Fibroblast of mammary gland (primary cell): ENCODE data around the gene BAIAP3.

Experiments used
- DNase-seq: peaks from one replicate; pipeline ENCODE4 v3.0.0-alpha.2; 2010; ENCODE audit warnings: low read depth
- H3K4me3 ChIP-seq: 2 replicates; pipeline ENCODE4 v1.5.1; 2011; ENCODE audit warnings: low read depth, mild to moderate bottlenecking, low read length, moderate library complexity; ENCODE audit not compliant: control insufficient read depth
- TF ChIP-seq, protein P1 (sequence below): conservative IDR thresholded peaks from 2 replicates; pipeline ENCODE4 v1.5.1; 2011; ENCODE audit warnings: low read depth, low read length, inconsistent platforms; ENCODE audit not compliant: control insufficient read depth, insufficient read depth

BAIAP3 gene

DNA sequence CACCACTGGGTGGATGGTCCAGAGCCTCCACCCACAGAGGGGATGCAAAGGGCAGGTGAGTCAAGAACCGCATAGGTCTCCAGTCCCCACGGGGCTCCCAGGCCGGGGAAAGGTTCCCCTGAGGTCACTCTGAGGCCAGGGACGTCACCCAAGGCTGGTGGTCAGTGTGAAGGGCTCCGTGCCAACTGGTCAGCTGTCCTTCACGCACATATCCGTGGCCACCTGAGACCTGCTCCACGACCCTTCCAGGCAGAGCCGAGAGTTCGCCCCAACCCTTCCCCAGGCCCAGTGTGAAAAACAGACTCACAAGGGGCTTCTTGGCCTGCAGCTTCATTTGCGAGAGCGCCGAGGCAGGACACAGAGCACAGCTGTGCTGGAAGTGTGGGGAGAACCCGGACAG lies 15.5 kb downstream of the BAIAP3 start:
- no peak overlapping the region for H3K4me3 ChIP-seq
- TF ChIP-seq, protein P1, sequence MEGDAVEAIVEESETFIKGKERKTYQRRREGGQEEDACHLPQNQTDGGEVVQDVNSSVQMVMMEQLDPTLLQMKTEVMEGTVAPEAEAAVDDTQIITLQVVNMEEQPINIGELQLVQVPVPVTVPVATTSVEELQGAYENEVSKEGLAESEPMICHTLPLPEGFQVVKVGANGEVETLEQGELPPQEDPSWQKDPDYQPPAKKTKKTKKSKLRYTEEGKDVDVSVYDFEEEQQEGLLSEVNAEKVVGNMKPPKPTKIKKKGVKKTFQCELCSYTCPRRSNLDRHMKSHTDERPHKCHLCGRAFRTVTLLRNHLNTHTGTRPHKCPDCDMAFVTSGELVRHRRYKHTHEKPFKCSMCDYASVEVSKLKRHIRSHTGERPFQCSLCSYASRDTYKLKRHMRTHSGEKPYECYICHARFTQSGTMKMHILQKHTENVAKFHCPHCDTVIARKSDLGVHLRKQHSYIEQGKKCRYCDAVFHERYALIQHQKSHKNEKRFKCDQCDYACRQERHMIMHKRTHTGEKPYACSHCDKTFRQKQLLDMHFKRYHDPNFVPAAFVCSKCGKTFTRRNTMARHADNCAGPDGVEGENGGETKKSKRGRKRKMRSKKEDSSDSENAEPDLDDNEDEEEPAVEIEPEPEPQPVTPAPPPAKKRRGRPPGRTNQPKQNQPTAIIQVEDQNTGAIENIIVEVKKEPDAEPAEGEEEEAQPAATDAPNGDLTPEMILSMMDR, result no peak
- no peak for DNase-seq

DNA sequence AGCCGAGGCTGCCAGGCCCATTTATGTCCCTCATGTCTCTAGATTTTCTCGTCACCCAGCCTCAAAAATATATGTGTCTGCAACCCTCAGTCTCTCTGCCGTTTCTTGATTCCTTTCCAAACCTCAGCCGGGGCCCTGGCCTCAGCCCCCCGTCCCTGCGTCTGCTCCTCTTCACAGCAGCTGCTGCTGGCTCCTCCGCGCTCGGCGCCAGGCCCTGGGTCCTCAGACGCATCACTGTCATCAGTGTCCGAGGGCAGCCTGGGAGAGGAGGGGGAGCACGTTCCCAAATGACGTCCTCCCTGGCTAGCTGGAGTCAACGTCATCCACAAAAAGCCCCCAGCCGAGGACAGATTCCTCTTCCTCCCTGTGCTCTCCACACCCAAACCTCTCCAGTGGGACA lies 15.9 kb downstream of the BAIAP3 start:
- no peak for DNase-seq
- TF ChIP-seq, protein P1, result no peak

GRCh38 chr16:1349951-1350350 lies 16.5 kb downstream of the BAIAP3 start:
- DNase-seq, result no peak
- TF ChIP-seq, protein P1, result no peak

More for the DNA sequence above, 15.9 kb downstream of the BAIAP3 start:
- no peak overlapping the region for H3K4me3 ChIP-seq

GRCh38 chr16:1350691-1351090 lies 17.2 kb downstream of the BAIAP3 start:
- DNase-seq, result no peak
- peak overlapping the region; percentile 68 for H3K4me3 ChIP-seq
- TF ChIP-seq, protein P1, result no peak

More at GRCh38 chr16:1349951-1350350, 16.5 kb downstream of the BAIAP3 start:
- no peak overlapping the region for H3K4me3 ChIP-seq

DNA sequence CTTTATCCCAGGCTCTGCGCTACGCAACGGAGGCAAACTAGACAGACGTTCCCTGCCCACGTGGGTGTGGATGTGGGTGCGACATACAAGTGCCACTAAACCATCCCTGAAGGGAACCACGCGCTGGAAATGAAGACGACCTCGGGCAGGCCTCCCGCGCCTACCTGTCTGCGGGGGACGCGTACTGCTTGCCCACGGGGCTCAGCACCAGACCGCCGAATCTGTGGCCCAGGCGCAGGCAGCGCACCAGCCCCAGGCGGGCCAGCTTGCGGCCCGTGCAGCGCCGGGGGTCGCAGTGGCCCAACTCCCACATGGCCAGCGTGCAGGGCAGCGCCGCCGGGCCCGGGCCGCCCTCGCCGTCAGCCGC lies 17.8 kb downstream of the BAIAP3 start:
- H3K4me3 ChIP-seq, result peak overlapping the region; percentile 68
- DNase-seq, result no peak
- TF ChIP-seq, protein P1, result no peak

DNA sequence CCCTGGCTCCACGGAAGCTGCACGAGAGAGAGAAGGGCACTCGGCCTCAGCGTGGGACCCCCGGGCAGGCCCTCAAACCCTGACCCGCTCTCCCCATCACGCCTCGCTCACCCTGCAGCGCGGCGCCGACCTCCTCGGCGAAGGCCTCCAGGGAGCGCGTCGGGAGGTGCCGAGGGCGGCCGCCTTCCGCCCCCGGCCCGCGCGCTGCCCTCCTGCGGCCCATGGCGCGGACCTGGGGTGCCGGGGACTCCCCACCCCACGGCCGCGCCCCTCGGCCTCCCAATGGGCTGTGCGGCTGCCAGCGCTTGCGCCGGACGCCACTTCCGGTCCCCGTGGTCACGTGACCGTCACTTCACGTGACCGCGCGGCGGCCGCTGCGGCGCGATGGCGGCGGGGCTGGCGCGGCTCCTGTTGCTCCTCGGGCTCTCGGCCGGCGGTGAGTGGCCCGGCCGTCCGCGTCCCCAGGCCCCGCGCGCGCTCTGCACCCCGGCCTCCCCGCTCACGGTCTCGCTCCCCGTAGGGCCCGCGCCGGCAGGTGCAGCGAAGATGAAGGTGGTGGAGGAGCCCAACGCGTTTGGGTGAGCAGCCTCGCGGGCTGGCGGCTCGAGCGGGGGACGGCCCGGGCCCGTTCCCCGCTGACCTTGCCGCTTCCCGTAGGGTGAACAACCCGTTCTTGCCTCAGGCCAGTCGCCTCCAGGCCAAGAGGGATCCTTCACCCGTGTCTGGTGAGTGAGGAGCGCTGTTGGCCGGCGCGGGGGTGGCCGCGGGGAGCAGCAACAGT lies 18.3 kb downstream of the BAIAP3 start, which contains the start of the genes GNPTG and TSR3:
GNPTG (plus strand) TSS at position 350 of the 781 bp plus-strand sequence; CDS start at position 385, 35 bp downstream.
TSR3 (minus strand) TSS at position 297 of the 781 bp plus-strand sequence; CDS start at position 223, 74 bp downstream.
- TF ChIP-seq, protein P1, result no peak
- peak within 1 kb of the TSS; percentile 82 for H3K4me3 ChIP-seq
- DNase-seq, result peak; percentile 85
